ENCODE data around the gene NTF4. TPM values are rescaled to one million over a fixed set of nuclear protein-coding genes. Genes with fewer than 3 reads are reported as not detected.

NTF4 gene
- total and polyA plus RNA-seq, 2 experiments from 2014 or later = 0.94 to 2.7 TPM

GRCh38 chr19:49011194-49011593, 53.4 kb downstream of the NTF4 start:
- H3F3A ChIP-seq (replicated peaks; ENCODE audit: low read depth) = no peaks in the 10 kb centered on the region
- TF ChIP-seq POLR2AphosphoS5 (IDR thresholded peaks at IDR 0.05; ENCODE audit: low read depth) (no peak), ETS1 (IDR thresholded peaks at IDR 0.05) (no peak), REST (IDR thresholded peaks at IDR 0.05; ENCODE audit: unreplicated experiment) (no peak), ZNF331 (CRISPR knock-in tag; IDR thresholded peaks at IDR 0.05; ENCODE audit: low read depth) (no peak), CTCF (conservative IDR thresholded peaks at IDR 0.05; ENCODE audit: low read depth in 2 of 2) (no peak), CREB1 (CRISPR knock-in tag; IDR thresholded peaks at IDR 0.05; ENCODE audit: low read depth) (no peak), JUNB (IDR thresholded peaks at IDR 0.05; ENCODE audit: unreplicated experiment) (no peak), NANOG (IDR thresholded peaks at IDR 0.05; ENCODE audit: borderline replicate concordance) (no peak), ZNF462 (CRISPR knock-in tag; IDR thresholded peaks at IDR 0.05) (no peak), EZH2 (IDR thresholded peaks at IDR 0.05; ENCODE audit: low read depth, unreplicated experiment) (no peak)
- Mint-ChIP-seq H3K4me1 (no peaks in the 10 kb centered on the region), H3K27ac (no peak overlapping the region), H3K9me3 (no peaks in the 10 kb centered on the region; the same call in 2 of the 3 replicates), H3K27me3 (ENCODE audit: insufficient read depth, low read depth, poor library complexity) (peaks cover 7% of the 10 kb centered on the region), H3K36me3 (ENCODE audit: low read depth) (peaks cover 73% of the 10 kb centered on the region), H3K4me3 (no peak overlapping the region)
- H3K27ac ChIP-seq (ENCODE audit: low read depth) = no peak overlapping the region
- no peaks in the 10 kb centered on the region for H3K4me1 ChIP-seq (ENCODE audit: insufficient read depth)
- no peak overlapping the region for H3K4me2 ChIP-seq
- H4K20me1 ChIP-seq (replicated peaks; ENCODE audit: insufficient read depth) = no peaks in the 10 kb centered on the region; the same call in 1 of the 2 replicates
- no peak for DNase-seq (ENCODE audit: low spot score)
- H2AFZ ChIP-seq = no peak overlapping the region
- no peak for ATAC-seq
- no peak overlapping the region for H3K4me3 ChIP-seq
- H3K9me2 ChIP-seq (ENCODE audit: insufficient read depth) = no peaks in the 10 kb centered on the region
- peaks cover 7% of the 10 kb centered on the region; the same call in 1 of the 2 replicates for H3K36me3 ChIP-seq (ENCODE audit: insufficient read depth)
- H3K79me2 ChIP-seq (replicated peaks; ENCODE audit: insufficient read depth) = no peaks in the 10 kb centered on the region
- H3K27me3 ChIP-seq (ENCODE audit: insufficient read depth) = no peaks in the 10 kb centered on the region
